DLD1 (cell line): Measurements from ENCODE around the gene SLC4A5.

Experiments
- in situ Hi-C: cut with HindIII; loops from 2 replicates; pipeline ENCODE4 v1.10.0; 2017; ENCODE audit warnings: low sequenced_read_pairs

Gene SLC4A5

DNA sequence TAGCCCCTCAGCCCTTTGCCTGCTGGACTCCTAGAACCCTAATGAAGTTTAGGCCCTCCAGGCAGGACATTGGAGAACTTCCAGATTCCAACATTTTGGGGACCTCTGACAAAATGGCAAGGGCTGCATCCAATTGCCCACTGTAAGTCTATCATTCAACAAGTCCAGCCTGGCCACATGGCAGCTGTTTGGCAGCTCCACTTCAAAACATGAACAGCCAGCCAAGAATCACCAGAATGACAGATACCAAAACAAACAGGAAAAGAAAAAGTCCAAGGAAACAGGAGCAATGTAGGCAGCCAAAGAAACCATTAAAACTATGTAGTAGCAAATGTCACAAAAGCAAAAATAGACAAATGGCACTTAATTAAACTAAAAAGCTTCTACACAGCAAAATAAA is 25.5 kb downstream of the SLC4A5 start:
- in situ Hi-C loops: no loop called here

- in situ Hi-C loops: no loop called here
These were observed 26.5 kb downstream of the SLC4A5 start for GRCh38 chr2:74316627-74317295.

GRCh38 chr2:74314107-74314506 is 29.1 kb downstream of the SLC4A5 start:
- in situ Hi-C loops: no loop called here

DNA sequence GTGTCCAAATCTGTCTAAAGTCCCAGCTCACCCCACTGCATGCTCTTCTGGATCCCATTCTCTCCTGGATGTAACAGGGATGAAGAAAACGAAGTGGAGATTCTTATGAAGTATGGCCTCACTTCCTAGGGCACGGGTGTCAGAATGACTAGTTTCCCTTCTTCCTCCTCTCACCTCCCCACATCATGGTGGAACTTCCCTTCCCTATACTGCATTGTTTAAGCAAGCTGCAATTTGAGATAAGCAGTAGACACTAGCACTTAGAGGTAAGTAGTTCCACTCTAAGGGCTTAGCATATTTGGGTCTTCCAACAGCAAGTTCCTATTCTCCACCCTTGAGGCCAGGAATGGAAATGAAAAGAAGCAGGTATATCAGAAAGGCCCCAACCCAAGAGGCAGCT is 29.7 kb downstream of the SLC4A5 start:
- in situ Hi-C loops: no loop called here

DNA sequence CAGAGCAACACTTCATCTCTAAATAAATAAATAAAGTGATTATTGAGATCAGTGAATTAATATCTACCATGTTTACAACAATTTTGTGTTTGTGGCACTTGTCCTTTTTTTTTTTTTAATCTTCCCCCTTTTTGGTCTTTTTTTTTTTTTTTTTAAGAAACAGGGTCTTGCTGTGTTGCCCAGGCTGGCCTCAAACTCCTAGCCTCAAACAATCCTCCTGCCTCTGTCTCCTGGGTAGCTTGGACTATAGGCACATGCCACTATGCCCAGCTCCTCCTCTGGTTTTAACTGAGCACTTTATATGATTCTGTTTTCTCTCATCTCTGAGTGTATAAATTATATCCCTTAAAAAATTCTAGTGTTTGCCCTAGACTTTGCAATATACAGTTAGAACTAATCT is 30.3 kb downstream of the SLC4A5 start:
- in situ Hi-C loops: no loop called here

DNA sequence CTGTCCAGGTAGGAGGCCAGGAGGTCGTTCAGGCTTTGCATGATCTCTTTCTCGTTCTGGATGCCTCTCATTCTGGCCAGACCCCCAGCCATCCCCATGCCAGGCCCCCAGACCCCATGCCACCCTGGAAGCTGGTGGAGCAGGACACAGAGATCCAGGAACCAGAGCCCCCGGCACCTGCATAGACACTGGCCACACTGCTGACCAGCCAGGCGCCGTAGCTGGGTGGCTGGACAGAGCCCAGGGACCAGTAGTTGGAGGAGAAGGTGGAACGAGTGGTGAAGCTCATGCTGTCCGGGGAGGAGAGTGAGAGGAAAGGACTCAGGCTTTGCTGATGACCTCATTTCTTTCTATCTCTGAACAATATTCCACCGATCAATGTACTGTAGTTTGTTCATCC is 35.5 kb downstream of the SLC4A5 start:
- in situ Hi-C loops: no loop called here

- in situ Hi-C loops: no loop called here
These were observed 38.7 kb downstream of the SLC4A5 start for GRCh38 chr2:74304332-74305148.

DNA sequence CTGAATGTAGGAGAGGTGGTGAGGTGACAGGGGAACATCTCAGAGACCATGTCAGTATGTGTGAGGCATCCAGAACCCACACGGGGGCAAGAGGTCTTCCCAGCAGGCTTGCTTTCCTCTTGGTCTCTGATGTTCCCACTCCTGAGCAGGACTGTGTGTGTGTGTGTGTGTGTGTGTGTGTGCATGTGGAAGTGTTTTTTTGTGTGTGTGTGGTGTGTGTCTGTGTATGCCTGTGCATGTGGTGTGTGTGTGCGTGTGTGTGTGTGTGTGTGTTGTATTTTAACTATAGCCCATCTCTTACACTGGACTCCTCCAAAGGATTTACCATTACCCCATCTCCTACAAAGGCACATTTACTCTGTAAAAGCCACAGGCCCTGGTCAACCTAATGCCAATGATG is 40.4 kb downstream of the SLC4A5 start:
- in situ Hi-C loops: no loop called here

GRCh38 chr2:74301262-74301661 is 42.0 kb downstream of the SLC4A5 start:
- in situ Hi-C loops: no loop called here

DNA sequence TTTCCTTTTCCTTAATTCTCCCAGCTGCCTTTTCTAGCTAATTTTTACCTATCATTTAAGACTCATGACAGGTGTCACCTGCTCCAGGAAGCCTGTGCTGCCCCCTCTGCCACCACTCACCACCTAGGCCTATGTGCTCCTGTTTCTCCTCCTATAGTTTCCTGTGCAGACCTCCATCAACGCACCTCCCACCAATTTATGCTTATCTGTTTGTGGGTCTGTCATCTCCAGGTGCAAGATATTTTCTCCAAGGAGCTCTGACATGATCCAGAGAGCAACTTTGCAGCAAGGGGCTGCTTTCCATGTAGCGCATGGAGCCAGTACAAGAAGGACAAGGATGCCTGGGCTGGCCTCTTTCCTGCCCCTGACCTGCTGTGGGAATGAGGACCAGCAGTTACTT is 42.7 kb downstream of the SLC4A5 start:
- in situ Hi-C loops: no loop called here

DNA sequence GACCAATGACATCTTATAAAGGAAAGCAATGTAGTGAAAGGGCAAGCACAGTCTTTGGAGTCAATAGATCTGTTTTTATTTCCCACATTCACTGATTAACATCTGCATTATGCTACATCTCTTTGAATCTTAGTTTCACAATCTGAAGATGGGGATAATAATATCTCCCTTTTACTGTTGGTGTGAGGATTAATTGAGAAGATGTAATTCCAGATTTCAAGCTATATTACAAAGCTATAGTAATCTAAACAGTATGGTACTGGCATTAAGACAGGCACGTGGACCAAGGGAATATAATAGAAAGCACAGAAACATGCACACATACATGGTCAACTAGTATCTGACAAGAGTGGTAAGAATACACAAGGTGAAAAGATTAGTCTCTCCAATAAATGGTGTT is 45.3 kb downstream of the SLC4A5 start:
- in situ Hi-C loops: no loop called here

DNA sequence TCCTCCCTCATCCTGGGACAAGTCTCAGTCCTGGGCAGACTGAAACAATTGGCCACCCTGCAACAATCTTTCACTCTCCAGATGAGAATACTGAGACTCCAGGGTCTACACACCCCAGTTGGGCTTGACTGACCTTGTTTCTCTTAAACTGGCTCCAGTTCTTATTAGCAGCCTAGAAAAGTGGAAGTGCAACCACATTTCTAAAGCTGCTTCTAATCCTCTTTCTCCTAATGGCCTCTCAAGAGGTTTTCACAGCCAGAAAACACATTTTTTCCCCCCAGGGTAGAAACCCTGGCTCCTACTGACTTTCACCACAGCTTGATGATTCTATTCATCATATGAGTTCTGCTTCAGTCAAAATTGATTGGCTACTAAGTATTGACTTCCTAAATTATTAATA is 45.8 kb downstream of the SLC4A5 start:
- in situ Hi-C loops: no loop called here

DNA sequence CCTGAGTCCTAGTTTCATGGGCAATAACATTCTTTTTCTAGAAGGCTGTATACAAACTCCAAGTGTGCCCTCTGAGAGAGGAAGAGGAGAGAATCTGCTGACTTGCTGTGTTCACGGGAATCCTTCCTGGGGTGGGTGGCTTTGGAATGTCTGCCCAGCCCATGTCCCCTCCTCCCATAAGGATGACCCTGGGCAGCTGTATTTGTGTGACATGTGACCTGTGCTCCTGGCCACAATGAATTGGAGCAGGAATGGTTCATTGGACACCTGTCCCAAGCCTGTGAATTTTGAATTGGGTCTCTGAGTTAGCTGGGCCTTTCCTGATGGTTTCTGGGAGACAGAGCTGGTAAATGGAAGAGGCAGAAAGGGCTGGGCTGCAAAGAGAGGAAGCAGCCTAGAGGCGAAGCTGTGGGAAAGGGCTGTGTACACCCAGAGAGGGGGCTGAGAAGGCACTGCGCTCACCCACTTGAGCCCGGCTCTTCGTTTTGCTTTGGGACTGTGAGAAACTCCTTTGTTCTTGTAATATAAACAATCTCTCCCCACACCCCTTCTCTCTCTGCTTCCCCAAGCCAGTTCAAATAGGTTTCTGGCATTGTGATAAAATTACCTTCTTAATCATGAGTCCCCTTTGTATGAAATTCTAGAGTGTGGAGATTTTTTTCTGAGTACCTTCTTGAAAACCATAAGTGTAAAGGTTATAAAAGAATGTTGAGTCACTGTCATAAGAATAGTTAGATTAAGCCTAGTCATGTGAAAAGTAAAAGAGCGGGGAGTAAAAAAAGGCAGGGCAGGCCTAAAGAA is 49.8 kb downstream of the SLC4A5 start:
- in situ Hi-C loops: no loop called here

- in situ Hi-C loops: no loop called here
These were observed 50.5 kb downstream of the SLC4A5 start for GRCh38 chr2:74292751-74293150.

DNA sequence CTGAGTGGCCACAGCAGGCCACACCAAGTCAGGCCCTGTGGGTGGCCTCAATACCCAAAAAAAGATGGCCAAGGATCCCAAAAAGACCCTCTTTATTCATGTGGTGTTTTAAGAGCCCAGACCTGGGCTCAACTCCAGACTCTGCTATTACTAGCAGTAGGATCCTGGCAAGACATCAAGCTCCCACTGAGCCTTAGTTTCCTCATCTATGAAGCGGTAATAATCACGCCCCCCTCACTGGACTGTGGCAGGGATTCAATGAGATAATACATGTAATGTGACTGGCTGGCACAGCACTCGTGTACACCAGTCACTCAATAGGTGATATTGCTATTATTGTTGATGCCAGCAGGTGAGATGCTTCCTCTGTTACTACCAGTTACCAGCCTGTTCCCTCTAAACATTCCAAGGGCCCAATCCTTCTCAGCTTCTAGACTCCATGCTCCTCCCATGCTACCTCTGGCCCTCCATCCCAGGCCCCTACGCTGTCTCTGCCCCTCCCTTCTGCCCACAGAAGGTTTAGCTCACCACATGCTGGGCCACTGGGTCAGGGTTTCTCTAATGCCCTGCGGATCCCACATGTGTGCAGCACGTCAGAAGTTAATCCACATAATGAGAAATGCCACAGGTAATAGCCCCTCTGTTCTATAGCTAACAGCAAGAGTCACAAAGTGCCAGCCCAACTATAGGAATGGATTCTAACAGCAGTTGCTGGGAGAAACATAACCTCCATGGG is 51.2 kb downstream of the SLC4A5 start:
- in situ Hi-C loops: no loop called here

DNA sequence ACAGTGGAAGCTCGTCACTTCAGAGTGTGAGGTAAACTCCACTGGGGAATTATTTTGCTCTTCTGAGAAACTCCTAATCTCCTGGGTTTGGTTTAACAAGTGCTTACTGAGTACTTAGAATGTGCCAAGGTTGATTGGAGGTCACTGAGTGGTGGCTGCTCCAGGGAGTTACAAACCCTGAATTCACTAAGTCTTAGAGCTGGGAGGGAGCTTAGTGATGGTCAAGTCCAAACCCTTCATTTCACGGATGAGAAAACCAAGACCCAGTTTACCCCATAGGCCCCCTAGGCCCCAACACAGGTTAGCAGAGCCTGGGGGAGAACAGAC is 52.0 kb downstream of the SLC4A5 start:
- in situ Hi-C loops: no loop called here

DNA sequence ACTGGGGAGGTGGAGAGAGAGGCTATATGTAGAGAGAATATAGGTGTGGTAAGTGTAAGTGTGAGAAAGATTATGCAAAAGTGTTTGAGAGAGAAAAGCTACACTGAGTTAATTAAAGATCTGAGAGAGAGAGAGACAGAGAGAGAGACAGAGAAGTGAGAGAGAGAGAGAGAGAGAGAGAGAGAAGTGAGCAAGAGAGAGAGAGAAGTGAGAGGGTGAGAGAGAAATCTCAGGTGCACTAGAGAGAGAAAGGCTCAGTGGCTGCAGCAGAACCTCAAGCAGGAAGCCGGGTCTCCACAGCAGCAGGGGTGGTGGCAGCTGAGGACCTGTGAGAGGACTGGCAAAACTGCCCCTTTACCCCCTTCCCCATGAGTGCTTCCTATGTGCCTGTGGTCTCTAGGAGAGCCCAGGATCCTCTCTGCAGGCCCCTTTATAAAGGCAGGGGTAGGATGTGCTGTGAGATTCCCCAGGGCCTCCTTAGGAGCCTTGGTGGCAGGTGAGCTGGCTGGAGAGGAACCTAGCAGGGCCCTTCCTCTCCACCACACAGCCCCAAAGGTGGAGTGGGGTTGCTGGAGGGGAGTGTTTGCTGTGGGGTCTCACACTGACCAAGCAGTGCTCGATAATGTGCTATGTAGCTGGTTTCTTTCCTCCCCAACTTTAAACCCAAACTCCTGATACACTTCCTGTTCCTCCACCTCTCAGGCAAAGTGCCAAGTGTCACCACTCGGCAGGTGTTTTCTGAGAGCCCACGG is 52.6 kb downstream of the SLC4A5 start:
- in situ Hi-C loops: no loop called here

DNA sequence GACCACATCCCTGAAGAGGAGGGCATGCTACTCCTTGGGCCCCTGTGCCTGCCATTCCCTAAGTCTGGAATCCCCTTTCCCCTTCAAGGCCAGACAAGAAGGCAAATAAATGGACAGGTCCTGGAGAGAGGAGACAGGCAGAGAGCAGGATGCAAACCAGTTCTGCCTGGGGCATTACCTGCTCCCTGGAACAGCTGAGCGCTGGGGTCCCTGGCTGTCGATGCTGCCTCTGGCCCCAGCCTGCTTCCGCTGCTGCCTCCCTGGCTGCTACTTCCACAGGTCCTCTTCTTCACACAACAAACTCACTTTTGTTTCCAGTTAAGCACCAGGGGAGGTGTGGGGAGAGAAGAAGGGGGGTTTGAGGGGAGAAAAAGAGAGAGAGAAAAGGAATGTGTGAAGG is 53.1 kb downstream of the SLC4A5 start:
- in situ Hi-C loops: no loop called here

DNA sequence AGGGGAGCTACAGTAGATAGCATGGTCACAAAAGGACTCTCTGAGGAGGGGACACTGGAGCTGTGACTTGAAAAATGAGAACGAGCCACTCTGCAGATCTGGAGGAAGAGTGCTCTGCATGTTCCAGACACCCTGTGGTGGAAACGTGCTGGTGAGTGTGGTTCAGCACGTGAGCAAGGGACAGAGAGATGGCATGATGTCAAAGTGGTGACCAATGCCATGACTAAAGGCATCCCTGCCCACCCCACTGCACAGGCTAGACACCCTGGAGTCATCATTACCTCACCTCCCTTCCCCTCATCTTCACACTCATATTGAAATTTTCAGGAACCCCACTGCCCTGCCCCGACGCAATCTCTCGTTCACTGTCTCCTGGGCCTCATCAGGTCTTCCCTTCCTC is 56.5 kb downstream of the SLC4A5 start:
- in situ Hi-C loops: no loop called here

DNA sequence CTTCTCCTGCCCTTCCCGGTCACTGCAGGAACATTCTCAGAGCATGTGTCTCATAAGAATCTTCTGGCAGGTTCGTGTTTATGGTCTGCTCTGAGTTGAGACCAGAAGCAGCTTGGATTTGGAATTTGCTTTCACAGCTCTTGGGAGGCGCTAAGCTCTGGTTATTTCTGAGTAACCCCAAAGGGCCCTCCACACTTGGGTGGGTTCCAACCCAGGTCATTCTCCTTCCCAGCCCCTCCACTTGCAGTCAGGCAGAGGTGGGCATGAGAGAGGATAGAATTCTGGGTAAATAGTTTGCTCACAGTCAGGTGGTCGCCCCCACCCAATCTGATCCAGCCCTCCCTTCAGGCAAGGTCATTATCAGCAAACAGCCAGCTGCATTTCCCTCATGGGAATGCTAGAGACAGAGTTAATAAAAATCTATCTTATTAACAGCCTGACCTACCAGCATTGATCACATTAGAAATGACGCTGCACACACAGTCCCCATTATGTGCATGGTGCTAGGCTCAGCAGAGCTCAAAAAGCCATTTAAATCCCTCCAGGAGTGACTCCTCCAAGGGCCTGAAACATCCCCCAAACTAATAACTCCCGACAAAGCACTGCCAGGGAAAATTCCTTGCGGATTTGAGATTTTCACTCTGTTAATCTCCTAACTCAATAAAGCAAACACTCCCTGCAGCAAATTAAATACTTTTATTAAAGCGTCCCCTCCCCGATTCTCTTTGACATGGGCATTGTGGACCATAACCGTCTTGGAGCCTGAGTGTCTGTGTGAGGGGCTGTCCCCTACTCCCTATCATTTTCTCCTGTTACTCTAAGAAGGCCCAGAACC is 61.9 kb downstream of the SLC4A5 start:
- in situ Hi-C loops: no loop called here
